Measurements from ENCODE around the gene TEP1. TPM values are rescaled to one million over a fixed set of nuclear protein-coding genes. Genes with fewer than 3 reads are reported as not detected.

TEP1 gene
- total RNA-seq, 4 donors from 2014 or later, result 13.5 to 44.8 (median 27.0) TPM

DNA sequence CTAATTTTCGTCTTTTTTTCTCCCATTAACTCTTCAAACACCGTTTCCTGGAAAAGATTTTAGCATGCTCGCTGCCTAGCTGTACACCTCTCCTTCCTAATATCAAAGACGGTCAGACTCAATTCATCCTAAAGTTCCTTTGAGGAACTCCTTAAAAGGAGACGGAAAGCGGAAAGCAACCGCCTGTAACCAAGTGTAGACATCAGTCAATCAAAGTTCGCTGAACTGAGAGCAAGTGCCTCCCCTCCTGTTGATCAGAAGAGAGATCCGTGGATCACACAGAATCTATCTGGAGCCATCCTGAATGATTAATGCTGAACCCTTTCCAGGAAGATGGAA, 412 bp upstream of the TEP1 start:
- Histone ChIP-seq H3K27ac (peak overlapping the region; percentile 96 to 97), H3K4me3 (peak overlapping the region; percentile 62 to 77), H3K9me3 (no peaks in the 10 kb centered on the region), H3K4me1 (no peaks in the 10 kb centered on the region), H3K36me3 (no peaks in the 10 kb centered on the region), H3K27me3 (no peaks in the 10 kb centered on the region)
- no peak for TF ChIP-seq POLR2A (IDR thresholded peaks at IDR 0.05)
- TF ChIP-seq, protein P1, sequence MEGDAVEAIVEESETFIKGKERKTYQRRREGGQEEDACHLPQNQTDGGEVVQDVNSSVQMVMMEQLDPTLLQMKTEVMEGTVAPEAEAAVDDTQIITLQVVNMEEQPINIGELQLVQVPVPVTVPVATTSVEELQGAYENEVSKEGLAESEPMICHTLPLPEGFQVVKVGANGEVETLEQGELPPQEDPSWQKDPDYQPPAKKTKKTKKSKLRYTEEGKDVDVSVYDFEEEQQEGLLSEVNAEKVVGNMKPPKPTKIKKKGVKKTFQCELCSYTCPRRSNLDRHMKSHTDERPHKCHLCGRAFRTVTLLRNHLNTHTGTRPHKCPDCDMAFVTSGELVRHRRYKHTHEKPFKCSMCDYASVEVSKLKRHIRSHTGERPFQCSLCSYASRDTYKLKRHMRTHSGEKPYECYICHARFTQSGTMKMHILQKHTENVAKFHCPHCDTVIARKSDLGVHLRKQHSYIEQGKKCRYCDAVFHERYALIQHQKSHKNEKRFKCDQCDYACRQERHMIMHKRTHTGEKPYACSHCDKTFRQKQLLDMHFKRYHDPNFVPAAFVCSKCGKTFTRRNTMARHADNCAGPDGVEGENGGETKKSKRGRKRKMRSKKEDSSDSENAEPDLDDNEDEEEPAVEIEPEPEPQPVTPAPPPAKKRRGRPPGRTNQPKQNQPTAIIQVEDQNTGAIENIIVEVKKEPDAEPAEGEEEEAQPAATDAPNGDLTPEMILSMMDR (IDR thresholded peaks at IDR 0.05), result no peak
- no peak for DNase-seq
- intact Hi-C loops (cut with DNase I; ENCODE audit: low total_unique reads), result no loop called here

DNA sequence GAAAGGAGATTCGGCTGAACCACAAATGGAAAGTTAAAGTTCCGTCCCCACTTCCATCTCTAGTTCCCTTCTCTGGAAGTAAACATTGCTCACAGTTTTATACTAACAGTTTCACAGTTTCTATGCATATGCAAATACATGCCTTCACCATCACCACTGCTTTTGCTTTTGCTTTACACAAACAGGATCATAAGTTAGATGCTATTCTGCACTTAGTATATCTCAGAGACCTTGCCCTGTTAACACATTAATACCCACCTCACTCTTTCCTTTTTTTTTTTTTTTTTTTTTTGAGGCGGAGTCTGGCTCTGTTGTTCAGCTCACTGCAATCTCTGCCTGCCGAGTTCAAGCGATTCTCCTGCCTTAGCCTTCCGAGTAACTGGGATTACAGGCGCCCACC, 890 bp downstream of the TEP1 start:
- H3K4me1 ChIP-seq, result no peaks in the 10 kb centered on the region
- peak overlapping the region; percentile 96 to 97 for H3K27ac ChIP-seq
- H3K9me3 ChIP-seq, result no peaks in the 10 kb centered on the region
- TF ChIP-seq POLR2A (IDR thresholded peaks at IDR 0.05), result no peak
- TF ChIP-seq, protein P1 (IDR thresholded peaks at IDR 0.05), result no peak
- DNase-seq, result no peak
- H3K36me3 ChIP-seq, result no peaks in the 10 kb centered on the region
- intact Hi-C loops (cut with DNase I; ENCODE audit: low total_unique reads), result no loop called here
- no peaks in the 10 kb centered on the region for H3K27me3 ChIP-seq
- H3K4me3 ChIP-seq, result peak overlapping the region; percentile 62 to 77

DNA sequence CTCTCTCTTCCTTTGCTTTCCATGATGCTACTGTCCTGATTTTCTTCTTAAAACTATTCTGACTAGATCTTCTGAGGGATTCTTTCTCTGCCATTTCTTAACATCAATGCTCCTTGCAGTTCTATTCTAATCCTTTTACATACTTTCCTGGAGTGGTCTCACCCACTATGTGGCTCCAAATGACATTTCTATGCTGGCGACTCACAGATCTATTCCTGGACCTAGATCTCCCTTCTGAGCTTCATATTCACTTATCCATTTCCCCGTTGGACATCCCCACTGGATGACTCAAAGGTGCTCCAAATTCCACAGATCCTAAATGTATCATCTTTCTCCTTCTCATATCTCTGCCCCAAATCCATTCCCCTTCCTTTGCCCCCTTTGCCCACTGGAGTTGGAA, 4.1 kb downstream of the TEP1 start:
- H3K36me3 ChIP-seq, result no peaks in the 10 kb centered on the region
- intact Hi-C loops (cut with DNase I; ENCODE audit: low total_unique reads), result no loop called here
- H3K4me1 ChIP-seq, result no peaks in the 10 kb centered on the region
- TF ChIP-seq POLR2A (IDR thresholded peaks at IDR 0.05), result no peak
- TF ChIP-seq, protein P1 (IDR thresholded peaks at IDR 0.05), result no peak
- DNase-seq, result no peak
- H3K27ac ChIP-seq, result no peak overlapping the region
- no peak overlapping the region for H3K4me3 ChIP-seq
- H3K27me3 ChIP-seq, result no peaks in the 10 kb centered on the region
- H3K9me3 ChIP-seq, result no peaks in the 10 kb centered on the region

DNA sequence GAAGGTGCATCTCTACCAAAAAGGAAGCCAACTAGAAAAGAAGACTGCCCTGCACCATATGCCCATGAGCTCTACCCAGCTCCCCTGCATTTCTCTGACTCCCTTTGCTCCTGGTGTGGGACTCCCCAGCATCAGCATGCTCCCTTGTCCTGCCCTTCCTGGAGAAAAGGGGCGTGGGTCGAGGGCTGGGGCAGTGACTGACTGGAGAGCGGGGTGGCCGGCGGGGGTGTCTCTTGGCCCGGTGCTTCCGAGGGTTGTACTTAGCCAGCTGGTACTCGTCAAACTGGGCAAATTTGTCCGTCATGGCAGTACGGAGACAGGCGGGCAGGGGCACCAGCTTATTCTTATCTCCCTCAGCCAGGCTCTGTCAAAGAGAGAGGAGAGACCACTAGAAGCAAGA, 9.8 kb downstream of the TEP1 start:
- H3K27ac ChIP-seq, result no peak overlapping the region
- no peaks in the 10 kb centered on the region for H3K36me3 ChIP-seq
- DNase-seq, result no peak
- H3K27me3 ChIP-seq, result no peaks in the 10 kb centered on the region
- H3K4me1 ChIP-seq, result no peaks in the 10 kb centered on the region
- H3K9me3 ChIP-seq, result no peaks in the 10 kb centered on the region
- TF ChIP-seq, protein P1 (IDR thresholded peaks at IDR 0.05), result no peak
- no peak for TF ChIP-seq POLR2A (IDR thresholded peaks at IDR 0.05)
- intact Hi-C loops (cut with DNase I; ENCODE audit: low total_unique reads), result no loop called here
- no peak overlapping the region for H3K4me3 ChIP-seq

DNA sequence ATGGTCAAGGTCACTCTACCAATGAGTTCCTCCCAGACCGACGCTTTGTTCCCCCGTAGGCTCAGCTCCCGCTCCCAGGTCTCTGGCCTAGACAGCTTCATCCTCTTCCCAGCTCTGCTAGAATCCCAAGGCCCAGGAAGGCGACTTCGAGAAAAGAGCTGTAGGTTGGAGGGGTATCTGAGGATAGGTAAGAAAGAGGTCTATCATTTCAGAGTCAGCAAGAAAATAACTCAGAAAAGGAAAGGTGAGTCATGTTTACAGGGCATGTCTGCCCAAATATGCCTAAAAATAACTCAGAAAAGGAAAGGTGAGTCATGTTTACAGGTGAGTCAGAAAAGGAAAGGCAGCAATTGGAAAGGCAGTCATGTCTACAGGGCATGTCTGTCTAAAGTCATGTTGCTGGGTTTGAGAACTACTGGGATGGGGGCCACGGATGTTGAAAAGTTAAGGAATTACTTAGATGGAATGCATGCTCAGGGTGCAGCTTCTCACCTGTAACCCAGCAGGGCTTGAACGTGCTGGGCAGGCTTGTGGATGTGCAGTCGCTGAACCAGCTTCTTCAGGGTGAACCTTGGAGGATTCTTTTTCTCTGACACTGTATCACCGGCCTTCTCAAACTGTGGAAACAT, 12.2 kb downstream of the TEP1 start:
- H3K27me3 ChIP-seq, result no peaks in the 10 kb centered on the region
- no peak overlapping the region for H3K27ac ChIP-seq
- H3K36me3 ChIP-seq, result no peaks in the 10 kb centered on the region
- no peak for DNase-seq
- H3K4me1 ChIP-seq, result no peaks in the 10 kb centered on the region
- TF ChIP-seq POLR2A (IDR thresholded peaks at IDR 0.05), result no peak
- TF ChIP-seq, protein P1 (IDR thresholded peaks at IDR 0.05), result no peak
- intact Hi-C loops (cut with DNase I; ENCODE audit: low total_unique reads), result no loop called here
- H3K4me3 ChIP-seq, result no peak overlapping the region
- no peaks in the 10 kb centered on the region for H3K9me3 ChIP-seq
